DOHH2 (cell line): ENCODE data around the gene CASP9.
"Not testable (repeated sequence)": the region's sequence is repeated elsewhere in the genome, so short reads cannot be mapped to it uniquely, and the experiment has no call there.

Experiments used
- H3F3A ChIP-seq: fragments of 200-600 bp; sonication (generic), shearing (Covaris generic); 2 replicates; pipeline ENCODE4 v1.6.0; 2016; ENCODE audit warnings: antibody characterized with exemption, mild to moderate bottlenecking; ENCODE audit not compliant: control insufficient read depth, insufficient read depth
- H3K27ac ChIP-seq: fragments of 200-600 bp; sonication (generic); 2 replicates; pipeline ENCODE4 v1.5.1; 2014; ENCODE audit warnings: low read depth, mild to moderate bottlenecking, low read length, moderate library complexity
- H3K27me3 ChIP-seq: fragments of 200-600 bp; sonication (generic); 2 replicates; pipeline ENCODE4 v1.6.1; 2014; ENCODE audit warnings: mild to moderate bottlenecking, low read length, mixed read lengths; ENCODE audit not compliant: control insufficient read depth
- H3K36me3 ChIP-seq: fragments of 200-600 bp; sonication (generic); 2 replicates; pipeline ENCODE4 v1.6.1; 2014; ENCODE audit warnings: mild to moderate bottlenecking, low read length, moderate library complexity, mixed read lengths; ENCODE audit not compliant: control insufficient read depth
- H3K4me1 ChIP-seq: fragments of 200-600 bp; sonication (generic); 2 replicates; pipeline ENCODE4 v1.6.1; 2014; ENCODE audit warnings: mild to moderate bottlenecking, low read length, mixed read lengths; ENCODE audit not compliant: control insufficient read depth
- H3K4me2 ChIP-seq: fragments of 200-600 bp; sonication (generic); 2 replicates; pipeline ENCODE4 v1.6.0; 2014; ENCODE audit warnings: mild to moderate bottlenecking, low read length, moderate library complexity
- H3K4me3 ChIP-seq: fragments of 200-600 bp; sonication (generic); 2 replicates; pipeline ENCODE4 v1.5.1; 2014; ENCODE audit warnings: mild to moderate bottlenecking, low read length, mixed read lengths
- H3K79me2 ChIP-seq: fragments of 200-600 bp; sonication (generic); 2 replicates; pipeline ENCODE4 v1.6.1; 2014; ENCODE audit warnings: mild to moderate bottlenecking, low read length, mixed read lengths; ENCODE audit not compliant: control insufficient read depth
- H3K9me2 ChIP-seq: fragments of 200-600 bp; sonication (generic); replicated peaks from 2 replicates; pipeline ENCODE4 v1.6.1; 2014; ENCODE audit warnings: mild to moderate bottlenecking, low read length, mixed read lengths; ENCODE audit not compliant: control insufficient read depth
- H3K9me3 ChIP-seq: fragments of 200-600 bp; sonication (generic); 2 replicates; pipeline ENCODE4 v1.6.1; 2014; ENCODE audit warnings: antibody characterized with exemption, low read length, mixed read lengths; ENCODE audit not compliant: control insufficient read depth, insufficient read depth
- H4K20me1 ChIP-seq: fragments of 200-600 bp; sonication (generic); 2 replicates; pipeline ENCODE4 v1.6.0; 2014; ENCODE audit warnings: low read depth, mild to moderate bottlenecking, antibody characterized with exemption, low read length, moderate library complexity; ENCODE audit not compliant: control insufficient read depth, insufficient read depth
- CTCF ChIP-seq: fragments of 200-600 bp; sonication (generic); IDR thresholded peaks from one replicate; pipeline ENCODE4 v1.5.1; 2014; ENCODE audit warnings: antibody characterized with exemption, mild to moderate bottlenecking, low read depth, low read length; ENCODE audit not compliant: poor library complexity, severe bottlenecking
- EZH2phosphoT487 ChIP-seq: fragments of 200-600 bp; sonication (generic); IDR thresholded peaks from 2 replicates; pipeline ENCODE4 v1.6.1; 2017; ENCODE audit warnings: borderline replicate concordance, mild to moderate bottlenecking, antibody characterized with exemption, low read length, moderate library complexity, mixed read lengths

CASP9 gene

DNA sequence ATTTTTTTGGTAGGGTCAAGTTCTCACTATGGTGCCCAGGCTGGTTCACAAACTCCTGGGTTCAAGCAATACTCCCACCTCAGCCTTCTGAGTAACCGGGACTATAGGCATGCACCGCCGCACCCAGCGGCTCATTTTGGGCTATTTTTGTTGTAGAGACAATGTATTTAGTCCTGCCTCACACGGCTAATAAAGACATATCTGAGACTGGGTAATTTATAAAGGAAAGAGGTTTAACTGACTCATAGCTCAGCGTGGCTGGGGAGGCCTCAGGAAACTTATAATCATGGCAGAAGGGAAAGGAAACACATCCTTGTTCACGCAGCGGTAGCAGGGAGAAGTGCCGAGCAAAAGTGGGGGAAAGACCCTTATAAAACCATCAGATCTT lies 63.3 kb downstream of the CASP9 start:
- H3K36me3 ChIP-seq = no peaks in the 10 kb centered on the region
- H3K4me2 ChIP-seq = no peak overlapping the region
- no peaks in the 10 kb centered on the region for H3K9me3 ChIP-seq
- H3K79me2 ChIP-seq = no peaks in the 10 kb centered on the region
- H3K4me3 ChIP-seq = no peak overlapping the region
- peaks cover 3% of the 10 kb centered on the region; the same call in 1 of the 2 replicates for H3K27me3 ChIP-seq
- H3K4me1 ChIP-seq = no peaks in the 10 kb centered on the region
- H4K20me1 ChIP-seq = no peaks in the 10 kb centered on the region
- H3K9me2 ChIP-seq = no peaks in the 10 kb centered on the region
- H3F3A ChIP-seq = no peaks in the 10 kb centered on the region
- no peak overlapping the region for H3K27ac ChIP-seq
- TF ChIP-seq CTCF (no peak), EZH2phosphoT487 (no peak)

- Histone ChIP-seq H3K4me2 (no peak overlapping the region), H3K9me3 (no peaks in the 10 kb centered on the region), H3K4me3 (no peak overlapping the region), H3K36me3 (no peaks in the 10 kb centered on the region), H3K27ac (no peak overlapping the region), H3K27me3 (peaks cover 3% of the 10 kb centered on the region; the same call in 1 of the 2 replicates), H3F3A (no peaks in the 10 kb centered on the region), H4K20me1 (no peaks in the 10 kb centered on the region), H3K4me1 (no peaks in the 10 kb centered on the region), H3K9me2 (no peaks in the 10 kb centered on the region), H3K79me2 (no peaks in the 10 kb centered on the region)
- TF ChIP-seq EZH2phosphoT487 (no peak), CTCF (no peak)
These were observed 64.0 kb downstream of the CASP9 start for GRCh38 chr1:15459771-15460707.

DNA sequence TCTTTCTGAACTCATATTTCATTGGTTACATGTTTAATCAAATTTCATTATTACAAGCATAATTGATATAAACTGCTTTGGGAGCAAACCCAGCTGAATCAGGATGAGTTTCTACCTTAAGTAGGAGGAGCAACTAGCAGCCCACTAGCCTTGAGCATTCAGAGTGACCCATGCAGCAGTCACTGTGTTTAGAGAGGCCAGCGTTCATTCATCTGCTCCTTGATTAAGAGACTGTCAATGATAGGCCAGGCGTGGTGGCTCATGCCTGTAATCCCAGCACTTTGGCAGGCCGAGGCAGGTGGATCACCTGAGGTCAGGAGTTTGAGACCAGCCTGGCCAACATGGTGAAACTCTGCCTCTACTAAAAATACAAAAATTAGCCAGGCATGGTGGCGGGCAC lies 65.6 kb downstream of the CASP9 start:
- not testable (repeated sequence) for H3K27ac ChIP-seq, H3K4me2 ChIP-seq, H4K20me1 ChIP-seq, H3K9me3 ChIP-seq, H3F3A ChIP-seq, H3K36me3 ChIP-seq, H3K27me3 ChIP-seq, H3K79me2 ChIP-seq, H3K9me2 ChIP-seq, H3K4me1 ChIP-seq, H3K4me3 ChIP-seq

DNA sequence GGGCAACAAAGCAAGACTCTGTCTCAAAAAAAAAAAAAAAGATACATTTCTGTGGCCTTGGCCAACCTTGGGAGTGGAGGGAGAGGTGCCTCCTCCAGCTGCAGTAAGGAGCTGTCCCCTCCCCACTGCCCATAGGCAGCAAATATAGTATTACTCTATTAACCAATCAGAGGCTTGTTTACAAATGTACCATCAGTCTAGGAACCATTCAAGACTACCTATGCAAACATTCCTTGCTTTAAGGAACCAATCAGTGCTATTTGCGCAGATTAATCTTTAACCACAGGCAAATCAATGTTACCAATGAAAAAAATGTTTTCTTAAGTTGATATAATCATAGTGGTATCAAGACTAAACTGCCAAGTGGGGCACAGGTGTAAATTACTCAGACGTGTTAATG lies 66.4 kb downstream of the CASP9 start:
- no peak overlapping the region for H3K4me2 ChIP-seq
- no peaks in the 10 kb centered on the region for H3K79me2 ChIP-seq
- no peak for TF ChIP-seq CTCF
- no peak for TF ChIP-seq EZH2phosphoT487
- H3K27ac ChIP-seq = no peak overlapping the region
- no peaks in the 10 kb centered on the region for H3K9me3 ChIP-seq
- H3K4me3 ChIP-seq = no peak overlapping the region
- no peaks in the 10 kb centered on the region for H3K36me3 ChIP-seq
- H3K9me2 ChIP-seq = no peaks in the 10 kb centered on the region
- no peaks in the 10 kb centered on the region for H4K20me1 ChIP-seq
- no peaks in the 10 kb centered on the region for H3F3A ChIP-seq
- peaks cover 3% of the 10 kb centered on the region; the same call in 1 of the 2 replicates for H3K27me3 ChIP-seq
- H3K4me1 ChIP-seq = no peaks in the 10 kb centered on the region
